K562 (cell line): ENCODE results near the gene CES5A. TPM values are rescaled to one million over a fixed set of nuclear protein-coding genes. Genes with fewer than 3 reads are reported as not detected.
A peak's percentile ranks its signal among the peaks of the same experiment; 100 is the strongest.

ENCODE experiments used
- ERF ChIP-seq: fragments of 450-650 bp; formaldehyde crosslinking; IDR thresholded peaks from 2 replicates; pipeline ENCODE4 v1.4.0; 2020; ENCODE audit warnings: mild to moderate bottlenecking, mixed read lengths
- HNRNPLL ChIP-seq: fragments of 200-400 bp; formaldehyde crosslinking; IDR thresholded peaks from 2 replicates; pipeline ENCODE4 v1.6.1; 2017; ENCODE audit warnings: low read length, low read depth, mild to moderate bottlenecking; ENCODE audit not compliant: poor library complexity, severe bottlenecking
- ILK ChIP-seq: fragments of 450-650 bp; IDR thresholded peaks from 2 replicates; pipeline ENCODE4 v1.6.1; 2016; ENCODE audit warnings: missing genetic modification characterization, low read depth, mild to moderate bottlenecking, missing compliant biosample characterization, moderate library complexity, borderline replicate concordance
- NFIC ChIP-seq: fragments of 450-650 bp; IDR thresholded peaks from 2 replicates; pipeline ENCODE4 v1.6.1; 2017; ENCODE audit warnings: mild to moderate bottlenecking, inconsistent platforms
- NRF1 ChIP-seq, 2 experiments: fragments of 450-650 bp; IDR thresholded peaks in 1 of 2; conservative IDR thresholded peaks in 1 of 2; 2 replicates each; pipeline ENCODE4 v1.6.1; 2014; ENCODE audit warnings: mild to moderate bottlenecking in 2 of 2
- NUFIP1 ChIP-seq: fragments of 450-650 bp; IDR thresholded peaks from 2 replicates; pipeline ENCODE4 v1.6.1; 2018; ENCODE audit not compliant: partially characterized antibody
- RBM15 ChIP-seq: fragments of 200-400 bp; formaldehyde crosslinking; IDR thresholded peaks from 2 replicates; pipeline ENCODE4 v1.6.1; 2018; ENCODE audit warnings: mild to moderate bottlenecking, low read length, moderate library complexity; ENCODE audit not compliant: insufficient read depth
- TAF1 ChIP-seq: IDR thresholded peaks from 2 replicates; pipeline ENCODE4 v1.6.1; 2011; ENCODE audit warnings: mild to moderate bottlenecking, low read length, moderate library complexity; ENCODE audit not compliant: insufficient read depth, control insufficient read depth, severe bottlenecking; ENCODE audit errors: extremely low read depth
- WHSC1 ChIP-seq: IDR thresholded peaks from one replicate; pipeline ENCODE4 v1.6.1; 2012; ENCODE audit warnings: low read length, control low read depth, inconsistent platforms
- ZNF12 ChIP-seq: sonication (generic); formaldehyde crosslinking; IDR thresholded peaks from 2 replicates; pipeline ENCODE4 v1.4.0; 2020; ENCODE audit warnings: mild to moderate bottlenecking, missing genetic modification reagents
- ZNF316 ChIP-seq: fragments of 450-650 bp; IDR thresholded peaks from 2 replicates; pipeline ENCODE4 v1.6.1; 2016
- ZSCAN29 ChIP-seq: fragments of 450-650 bp; IDR thresholded peaks from 2 replicates; pipeline ENCODE4 v1.6.1; 2017
- polyA plus RNA-seq, 8 experiments: library from polyadenylated mRNA; depleted of rRNA in 4 of 8; stranded (reverse) in 5 of 8; unstranded in 3 of 8; fragments of >200 nt; fragmentation: Nextera tagmentation in 2 of 8; fragmentation: Illumina TruSeq in 1 of 8; extraction: Ambion mirVana in 2 of 8; extraction: Trizol in 1 of 8; gene quantifications; 2 replicates each; pipeline versions ENCODE4 v1.2.1 to v1.2.3, GENCODE V29; 2011 to 2014; ENCODE audit warnings: inconsistent platforms in 1 of 8, missing spikeins in 1 of 8
- total RNA-seq, 7 experiments: library from RNA; depleted of rRNA in 6 of 7; stranded (reverse); fragments of >200 nt in 6 of 7; fragmentation: Illumina TruSeq in 2 of 7; extraction: Trizol in 2 of 7; gene quantifications; 2 replicates each; pipeline versions ENCODE4 v1.2.1 to v1.2.3, GENCODE V29; 2011 to 2021; ENCODE audit warnings: low replicate concordance in 1 of 7
- TF ChIP-seq, protein P1 (sequence below): sonication (generic); formaldehyde crosslinking; IDR thresholded peaks from 2 replicates; pipeline ENCODE4 v1.9.0; 2022; ENCODE audit warnings: mild to moderate bottlenecking, missing genetic modification reagents
- TF ChIP-seq, protein P2 (sequence below): fragments of 250-450 bp; sonication (Bioruptor Pico); IDR thresholded peaks from 2 replicates; pipeline ENCODE4 v1.8.0; 2022; ENCODE audit warnings: inconsistent platforms, mild to moderate bottlenecking, moderate library complexity, borderline replicate concordance
- TF ChIP-seq, protein P3 (sequence below): fragments of 250-450 bp; sonication (Bioruptor Pico); IDR thresholded peaks from 2 replicates; pipeline ENCODE4 v1.5.0; 2021; ENCODE audit warnings: mild to moderate bottlenecking, borderline replicate concordance
- TF ChIP-seq, protein P4 (sequence below): sonication (generic); formaldehyde crosslinking; IDR thresholded peaks from 2 replicates; pipeline ENCODE4 v1.8.1; 2023; ENCODE audit warnings: mild to moderate bottlenecking, missing genetic modification reagents
- TF ChIP-seq, protein P5 (sequence below): fragments of 450-650 bp; formaldehyde crosslinking; IDR thresholded peaks from 2 replicates; pipeline ENCODE4 v1.4.0; 2020; ENCODE audit warnings: mild to moderate bottlenecking, moderate library complexity
- TF ChIP-seq, protein P6 (sequence below), 2 experiments: IDR thresholded peaks in 1 of 2; conservative IDR thresholded peaks in 1 of 2; 2 replicates each; pipeline ENCODE4 v1.6.1; 2016; ENCODE audit warnings: low read depth in 2 of 2, mild to moderate bottlenecking in 1 of 2, missing compliant biosample characterization in 1 of 2, missing genetic modification characterization in 1 of 2, moderate library complexity in 1 of 2

CES5A gene
- total and polyA plus RNA-seq, 9 of the 15 experiments (the other 6 are each of a cell fraction or from before 2014, with no cell fraction given) = 0.07 to 0.17 (median 0.15) TPM; not detected in 4

DNA sequence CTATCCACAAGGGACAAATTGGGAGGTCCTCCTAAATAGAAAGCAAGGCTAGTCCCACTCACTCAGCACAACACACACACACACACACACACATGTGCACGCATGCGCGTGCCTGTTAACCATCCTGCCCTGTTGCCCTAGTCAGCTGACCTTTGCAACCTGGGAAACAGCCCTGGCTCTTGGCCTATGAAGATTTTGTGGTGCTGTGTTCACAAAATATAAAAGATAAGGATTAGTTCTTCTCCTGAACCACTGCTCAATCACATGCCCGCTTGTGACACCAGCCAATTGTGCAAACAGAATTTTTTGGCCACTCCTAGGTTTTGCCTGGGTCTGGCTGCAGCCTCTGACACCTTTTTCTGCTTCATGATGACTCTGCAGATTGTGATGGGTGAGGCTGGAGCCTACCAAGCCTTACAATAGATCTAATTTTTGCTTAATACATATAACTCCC, 39.0 kb downstream of the CES5A start (continued):
- TF ChIP-seq, protein P1, sequence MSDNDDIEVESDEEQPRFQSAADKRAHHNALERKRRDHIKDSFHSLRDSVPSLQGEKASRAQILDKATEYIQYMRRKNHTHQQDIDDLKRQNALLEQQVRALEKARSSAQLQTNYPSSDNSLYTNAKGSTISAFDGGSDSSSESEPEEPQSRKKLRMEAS (CRISPR knock-in tag) = no peak
- TF ChIP-seq NRF1 (conservative IDR thresholded peaks at IDR 0.05 in 1 of 2, IDR thresholded peaks at IDR 0.05 in 1 of 2) (peak; percentile 70 to 76), RBM15 (no peak), TAF1 (no peak), NFIC (no peak), ZNF316 (peak; percentile 91), ZNF12 (no peak), ERF (CRISPR knock-in tag) (no peak), HNRNPLL (no peak), ILK (tag) (no peak), NUFIP1 (no peak), WHSC1 (no peak), ZSCAN29 (no peak)
- TF ChIP-seq, protein P2, sequence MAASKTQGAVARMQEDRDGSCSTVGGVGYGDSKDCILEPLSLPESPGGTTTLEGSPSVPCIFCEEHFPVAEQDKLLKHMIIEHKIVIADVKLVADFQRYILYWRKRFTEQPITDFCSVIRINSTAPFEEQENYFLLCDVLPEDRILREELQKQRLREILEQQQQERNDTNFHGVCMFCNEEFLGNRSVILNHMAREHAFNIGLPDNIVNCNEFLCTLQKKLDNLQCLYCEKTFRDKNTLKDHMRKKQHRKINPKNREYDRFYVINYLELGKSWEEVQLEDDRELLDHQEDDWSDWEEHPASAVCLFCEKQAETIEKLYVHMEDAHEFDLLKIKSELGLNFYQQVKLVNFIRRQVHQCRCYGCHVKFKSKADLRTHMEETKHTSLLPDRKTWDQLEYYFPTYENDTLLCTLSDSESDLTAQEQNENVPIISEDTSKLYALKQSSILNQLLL = no peak
- TF ChIP-seq, protein P3, sequence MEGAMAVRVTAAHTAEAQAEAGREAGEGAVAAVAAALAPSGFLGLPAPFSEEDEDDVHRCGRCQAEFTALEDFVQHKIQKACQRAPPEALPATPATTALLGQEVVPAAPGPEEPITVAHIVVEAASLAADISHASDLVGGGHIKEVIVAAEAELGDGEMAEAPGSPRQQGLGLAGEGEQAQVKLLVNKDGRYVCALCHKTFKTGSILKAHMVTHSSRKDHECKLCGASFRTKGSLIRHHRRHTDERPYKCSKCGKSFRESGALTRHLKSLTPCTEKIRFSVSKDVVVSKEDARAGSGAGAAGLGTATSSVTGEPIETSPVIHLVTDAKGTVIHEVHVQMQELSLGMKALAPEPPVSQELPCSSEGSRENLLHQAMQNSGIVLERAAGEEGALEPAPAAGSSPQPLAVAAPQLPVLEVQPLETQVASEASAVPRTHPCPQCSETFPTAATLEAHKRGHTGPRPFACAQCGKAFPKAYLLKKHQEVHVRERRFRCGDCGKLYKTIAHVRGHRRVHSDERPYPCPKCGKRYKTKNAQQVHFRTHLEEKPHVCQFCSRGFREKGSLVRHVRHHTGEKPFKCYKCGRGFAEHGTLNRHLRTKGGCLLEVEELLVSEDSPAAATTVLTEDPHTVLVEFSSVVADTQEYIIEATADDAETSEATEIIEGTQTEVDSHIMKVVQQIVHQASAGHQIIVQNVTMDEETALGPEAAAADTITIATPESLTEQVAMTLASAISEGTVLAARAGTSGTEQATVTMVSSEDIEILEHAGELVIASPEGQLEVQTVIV = no peak
- TF ChIP-seq, protein P4, sequence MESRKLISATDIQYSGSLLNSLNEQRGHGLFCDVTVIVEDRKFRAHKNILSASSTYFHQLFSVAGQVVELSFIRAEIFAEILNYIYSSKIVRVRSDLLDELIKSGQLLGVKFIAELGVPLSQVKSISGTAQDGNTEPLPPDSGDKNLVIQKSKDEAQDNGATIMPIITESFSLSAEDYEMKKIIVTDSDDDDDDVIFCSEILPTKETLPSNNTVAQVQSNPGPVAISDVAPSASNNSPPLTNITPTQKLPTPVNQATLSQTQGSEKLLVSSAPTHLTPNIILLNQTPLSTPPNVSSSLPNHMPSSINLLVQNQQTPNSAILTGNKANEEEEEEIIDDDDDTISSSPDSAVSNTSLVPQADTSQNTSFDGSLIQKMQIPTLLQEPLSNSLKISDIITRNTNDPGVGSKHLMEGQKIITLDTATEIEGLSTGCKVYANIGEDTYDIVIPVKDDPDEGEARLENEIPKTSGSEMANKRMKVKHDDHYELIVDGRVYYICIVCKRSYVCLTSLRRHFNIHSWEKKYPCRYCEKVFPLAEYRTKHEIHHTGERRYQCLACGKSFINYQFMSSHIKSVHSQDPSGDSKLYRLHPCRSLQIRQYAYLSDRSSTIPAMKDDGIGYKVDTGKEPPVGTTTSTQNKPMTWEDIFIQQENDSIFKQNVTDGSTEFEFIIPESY (CRISPR knock-in tag) = no peak
- TF ChIP-seq, protein P5, sequence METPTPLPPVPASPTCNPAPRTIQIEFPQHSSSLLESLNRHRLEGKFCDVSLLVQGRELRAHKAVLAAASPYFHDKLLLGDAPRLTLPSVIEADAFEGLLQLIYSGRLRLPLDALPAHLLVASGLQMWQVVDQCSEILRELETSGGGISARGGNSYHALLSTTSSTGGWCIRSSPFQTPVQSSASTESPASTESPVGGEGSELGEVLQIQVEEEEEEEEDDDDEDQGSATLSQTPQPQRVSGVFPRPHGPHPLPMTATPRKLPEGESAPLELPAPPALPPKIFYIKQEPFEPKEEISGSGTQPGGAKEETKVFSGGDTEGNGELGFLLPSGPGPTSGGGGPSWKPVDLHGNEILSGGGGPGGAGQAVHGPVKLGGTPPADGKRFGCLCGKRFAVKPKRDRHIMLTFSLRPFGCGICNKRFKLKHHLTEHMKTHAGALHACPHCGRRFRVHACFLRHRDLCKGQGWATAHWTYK (CRISPR knock-in tag) = no peak
- TF ChIP-seq, protein P6, sequence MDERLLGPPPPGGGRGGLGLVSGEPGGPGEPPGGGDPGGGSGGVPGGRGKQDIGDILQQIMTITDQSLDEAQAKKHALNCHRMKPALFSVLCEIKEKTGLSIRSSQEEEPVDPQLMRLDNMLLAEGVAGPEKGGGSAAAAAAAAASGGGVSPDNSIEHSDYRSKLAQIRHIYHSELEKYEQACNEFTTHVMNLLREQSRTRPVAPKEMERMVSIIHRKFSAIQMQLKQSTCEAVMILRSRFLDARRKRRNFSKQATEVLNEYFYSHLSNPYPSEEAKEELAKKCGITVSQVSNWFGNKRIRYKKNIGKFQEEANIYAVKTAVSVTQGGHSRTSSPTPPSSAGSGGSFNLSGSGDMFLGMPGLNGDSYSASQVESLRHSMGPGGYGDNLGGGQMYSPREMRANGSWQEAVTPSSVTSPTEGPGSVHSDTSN (CRISPR knock-in tag; IDR thresholded peaks at IDR 0.05; ENCODE audit: low read depth) = no peak
- TF ChIP-seq, protein P6 (tag; conservative IDR thresholded peaks at IDR 0.05; ENCODE audit: low read depth) = no peak
